GM19438 (cell line): Measurements from ENCODE around the gene MTMR3.

Source experiments
- ATAC-seq: cut with Tn5 transposase; IDR thresholded peaks from one replicate; pipeline ENCODE4 v1.9.1; 2021; ENCODE audit warnings: low read depth; ENCODE audit not compliant: unreplicated experiment

Gene MTMR3

GRCh38 chr22:29867851-29868250 lies 15.1 kb upstream of the MTMR3 start:
- no peak for ATAC-seq

- ATAC-seq, result no peak
Measured at GRCh38 chr22:29870574-29870973, 12.4 kb upstream of the MTMR3 start.

GRCh38 chr22:29871684-29872083 lies 11.3 kb upstream of the MTMR3 start:
- no peak for ATAC-seq

- no peak for ATAC-seq
Measured at GRCh38 chr22:29872144-29872893, 10.7 kb upstream of the MTMR3 start.

GRCh38 chr22:29872989-29873388 lies 10.0 kb upstream of the MTMR3 start:
- no peak for ATAC-seq

- ATAC-seq, result no peak
Measured at GRCh38 chr22:29873943-29874342, 9.0 kb upstream of the MTMR3 start.

GRCh38 chr22:29877620-29878019 lies 5.4 kb upstream of the MTMR3 start:
- ATAC-seq, result no peak

- no peak for ATAC-seq
Measured at GRCh38 chr22:29879753-29880152, 3.2 kb upstream of the MTMR3 start.

GRCh38 chr22:29882716-29883044 lies 294 bp upstream of the MTMR3 start:
- ATAC-seq, result peak; percentile 70

- ATAC-seq, result no peak
Measured at GRCh38 chr22:29883775-29884097, 762 bp downstream of the MTMR3 start.

- ATAC-seq, result no peak
Measured at GRCh38 chr22:29885610-29886009, 2.6 kb downstream of the MTMR3 start.

- ATAC-seq, result no peak
Measured at GRCh38 chr22:29886596-29886995, 3.6 kb downstream of the MTMR3 start.

- ATAC-seq, result no peak
Measured at GRCh38 chr22:29887358-29887757, 4.4 kb downstream of the MTMR3 start.

- ATAC-seq, result no peak
Measured at GRCh38 chr22:29890760-29891159, 7.8 kb downstream of the MTMR3 start.

GRCh38 chr22:29892315-29893156 lies 9.6 kb downstream of the MTMR3 start:
- no peak for ATAC-seq

GRCh38 chr22:29901354-29901753 lies 18.4 kb downstream of the MTMR3 start:
- ATAC-seq, result no peak

- no peak for ATAC-seq
Measured at GRCh38 chr22:29903371-29903770, 20.4 kb downstream of the MTMR3 start.

- no peak for ATAC-seq
Measured at GRCh38 chr22:29904020-29904419, 21.0 kb downstream of the MTMR3 start.

GRCh38 chr22:29907753-29908515 lies 25.0 kb downstream of the MTMR3 start:
- no peak for ATAC-seq

- ATAC-seq, result no peak
Measured at GRCh38 chr22:29912141-29912540, 29.2 kb downstream of the MTMR3 start.

GRCh38 chr22:29912605-29913398 lies 29.8 kb downstream of the MTMR3 start:
- no peak for ATAC-seq
